DND-41 (cell line): ENCODE data around the gene ZNF280A.

Experiments
- ATAC-seq: fragments of 200-7000 bp; cut with Tn5 transposase; 3 replicates; pipeline ENCODE4 v1.9.1; 2021; ENCODE audit warnings: low read depth; ENCODE audit not compliant: insufficient read depth
- DNase-seq: peaks from one replicate; pipeline ENCODE4 v3.0.0-alpha.2; 2020
- H2AFZ ChIP-seq: 2 replicates; pipeline ENCODE4 v1.6.0; 2012; ENCODE audit warnings: low read depth, low read length
- H3K27ac ChIP-seq: 2 replicates; pipeline ENCODE4 v1.5.1; 2012; ENCODE audit warnings: low read length, inconsistent platforms
- H3K27me3 ChIP-seq: fragments of 200-600 bp; sonication (generic); 2 replicates; pipeline ENCODE4 v1.6.0; 2012; ENCODE audit warnings: low read length, mild to moderate bottlenecking, inconsistent platforms; ENCODE audit not compliant: insufficient read depth, poor library complexity
- H3K36me3 ChIP-seq: 2 replicates; pipeline ENCODE4 v1.5.1; 2012; ENCODE audit warnings: low read length, inconsistent platforms; ENCODE audit not compliant: insufficient read depth
- H3K4me1 ChIP-seq: 2 replicates; pipeline ENCODE4 v1.5.1; 2012; ENCODE audit warnings: mild to moderate bottlenecking, low read length; ENCODE audit not compliant: insufficient read depth
- H3K4me2 ChIP-seq: 2 replicates; pipeline ENCODE4 v1.6.0; 2012; ENCODE audit warnings: mild to moderate bottlenecking, moderate library complexity, low read length, inconsistent platforms; ENCODE audit not compliant: insufficient read depth
- H3K4me3 ChIP-seq, 2 experiments: fragments of 200-600 bp in 1 of 2; shearing (Covaris generic) in 1 of 2; 2 replicates each; pipeline ENCODE4 v1.5.1; 2012 to 2016; ENCODE audit warnings: inconsistent platforms in 2 of 2, low read length in 2 of 2, mild to moderate bottlenecking in 2 of 2, low read depth in 1 of 2, moderate library complexity in 1 of 2
- H3K79me2 ChIP-seq: 2 replicates; pipeline ENCODE4 v1.6.0; 2012; ENCODE audit warnings: low read length, inconsistent platforms; ENCODE audit not compliant: insufficient read depth
- H3K9ac ChIP-seq: 2 replicates; pipeline ENCODE4 v1.6.0; 2012; ENCODE audit warnings: low read depth, mild to moderate bottlenecking, inconsistent platforms, low read length, moderate library complexity
- H3K9me3 ChIP-seq: 2 replicates; pipeline ENCODE4 v1.5.1; 2012; ENCODE audit warnings: low read length, moderate library complexity, mild to moderate bottlenecking, inconsistent platforms; ENCODE audit not compliant: insufficient read depth, severe bottlenecking
- H4K20me1 ChIP-seq: 2 replicates; pipeline ENCODE4 v1.6.0; 2012; ENCODE audit warnings: low read length; ENCODE audit not compliant: insufficient read depth
- CTCF ChIP-seq: IDR thresholded peaks from 2 replicates; pipeline ENCODE4 v1.5.1; 2012; ENCODE audit warnings: borderline replicate concordance, low read length, moderate library complexity, mild to moderate bottlenecking; ENCODE audit not compliant: poor library complexity, severe bottlenecking; ENCODE audit errors: extremely low read depth
- EZH2 ChIP-seq: IDR thresholded peaks from 3 replicates; pipeline ENCODE4 v1.6.1; 2012; ENCODE audit warnings: borderline replicate concordance, low read depth, mild to moderate bottlenecking, moderate library complexity, low read length, inconsistent platforms; ENCODE audit not compliant: severe bottlenecking

ZNF280A gene

GRCh38 chr22:22527312-22527711 lies 7.2 kb upstream of the ZNF280A start:
- H3K36me3 ChIP-seq, result no peaks in the 10 kb centered on the region
- H3K4me2 ChIP-seq, result no peak overlapping the region
- DNase-seq, result no peak
- H3K9me3 ChIP-seq, result no peaks in the 10 kb centered on the region
- H3K27me3 ChIP-seq, result no peaks in the 10 kb centered on the region
- no peak overlapping the region for H3K4me3 ChIP-seq
- no peak overlapping the region for H3K9ac ChIP-seq
- no peak overlapping the region for H2AFZ ChIP-seq
- no peak overlapping the region for H3K27ac ChIP-seq
- no peaks in the 10 kb centered on the region for H3K4me1 ChIP-seq
- H4K20me1 ChIP-seq, result no peaks in the 10 kb centered on the region
- ATAC-seq, result no peak
- TF ChIP-seq CTCF (no peak), EZH2 (no peak)
- no peaks in the 10 kb centered on the region for H3K79me2 ChIP-seq

- Histone ChIP-seq H3K36me3 (no peaks in the 10 kb centered on the region), H2AFZ (no peak overlapping the region), H3K4me3 (no peak overlapping the region), H3K4me2 (no peak overlapping the region), H3K27ac (no peak overlapping the region), H3K9ac (no peak overlapping the region), H4K20me1 (no peaks in the 10 kb centered on the region), H3K9me3 (no peaks in the 10 kb centered on the region), H3K4me1 (no peaks in the 10 kb centered on the region), H3K79me2 (no peaks in the 10 kb centered on the region), H3K27me3 (no peaks in the 10 kb centered on the region)
- ATAC-seq, result no peak
- TF ChIP-seq CTCF, result no peak
- DNase-seq, result no peak
Measured at GRCh38 chr22:22526125-22526912, 6.2 kb upstream of the ZNF280A start.

- H3K4me1 ChIP-seq, result no peaks in the 10 kb centered on the region
- no peaks in the 10 kb centered on the region for H3K36me3 ChIP-seq
- no peak overlapping the region for H2AFZ ChIP-seq
- H3K9ac ChIP-seq, result no peak overlapping the region
- H3K79me2 ChIP-seq, result no peaks in the 10 kb centered on the region
- H3K4me2 ChIP-seq, result no peak overlapping the region
- no peak overlapping the region for H3K27ac ChIP-seq
- ATAC-seq (no peak), DNase-seq (no peak)
- H4K20me1 ChIP-seq, result no peaks in the 10 kb centered on the region
- H3K27me3 ChIP-seq, result no peaks in the 10 kb centered on the region
- H3K9me3 ChIP-seq, result no peaks in the 10 kb centered on the region
- TF ChIP-seq EZH2 (no peak), CTCF (no peak)
- no peak overlapping the region for H3K4me3 ChIP-seq
Measured at GRCh38 chr22:22523494-22523893, 3.4 kb upstream of the ZNF280A start.
